HEK293 (cell line): ENCODE data around the gene SYNGR1.

ENCODE experiments used
- CTCF ChIA-PET: fragments of 350-600 bp; formaldehyde crosslinking; extraction: SDS; loops from one replicate; lab custom pipeline; 2021; ENCODE audit warnings: antibody characterized with exemption; lab: Yijun Ruan, JAX
- POLR2A ChIA-PET: fragments of 300-600 bp; formaldehyde crosslinking; extraction: SDS; loops from one replicate; lab custom pipeline; 2020; ENCODE audit warnings: antibody characterized with exemption, inconsistent platforms; lab: Yijun Ruan, JAX
- H3K27ac ChIP-seq: fragments of 200-500 bp; sonication (Bioruptor generic); 2 replicates; pipeline ENCODE4 v1.5.1; 2014; ENCODE audit warnings: low read depth, low read length, control low read depth, inconsistent platforms; ENCODE audit errors: extremely low read depth
- H3K36me3 ChIP-seq, 2 experiments: fragments of 200-500 bp in 1 of 2; sonication (Bioruptor generic) in 1 of 2; 1 replicate in 1 of 2; 2 replicates in 1 of 2; pipeline ENCODE4 v1.5.1; 2014 to 2017; ENCODE audit warnings: inconsistent platforms in 2 of 2, low read length in 2 of 2; ENCODE audit not compliant: control insufficient read depth in 2 of 2, insufficient read depth in 1 of 2
- H3K4me1 ChIP-seq: fragments of 200-500 bp; sonication (Bioruptor generic); 2 replicates; pipeline ENCODE4 v1.5.1; 2014; ENCODE audit warnings: mild to moderate bottlenecking, low read length, inconsistent platforms; ENCODE audit not compliant: control insufficient read depth, insufficient read depth
- H3K4me3 ChIP-seq: 2 replicates; pipeline ENCODE4 v1.5.1; 2011; ENCODE audit warnings: low read depth, mild to moderate bottlenecking, control low read depth, low read length, moderate library complexity
- H3K9me3 ChIP-seq: fragments of 200-500 bp; sonication (Bioruptor generic); 2 replicates; pipeline ENCODE4 v1.5.1; 2014; ENCODE audit warnings: low read depth, low read length, inconsistent platforms; ENCODE audit not compliant: control insufficient read depth, insufficient read depth
- REPIN1 ChIP-seq: fragments of 450-650 bp; formaldehyde crosslinking; IDR thresholded peaks from 2 replicates; pipeline ENCODE4 v1.5.1; 2017; ENCODE audit warnings: missing biosample characterization, missing genetic modification characterization, low read depth
- SALL2 ChIP-seq: fragments of 450-650 bp; formaldehyde crosslinking; IDR thresholded peaks from 2 replicates; pipeline ENCODE4 v1.5.0; 2017; ENCODE audit warnings: missing biosample characterization, mild to moderate bottlenecking, missing genetic modification characterization, borderline replicate concordance
- SETDB1 ChIP-seq: IDR thresholded peaks from one replicate; pipeline ENCODE4 v1.6.1; 2017; ENCODE audit warnings: mild to moderate bottlenecking, low read length, moderate library complexity, mixed read lengths; ENCODE audit not compliant: insufficient read length
- SP3 ChIP-seq: fragments of 450-650 bp; formaldehyde crosslinking; IDR thresholded peaks from 2 replicates; pipeline ENCODE4 v1.5.1; 2016; ENCODE audit warnings: missing biosample characterization, missing genetic modification characterization
- TRIM28 ChIP-seq: IDR thresholded peaks from 2 replicates; pipeline ENCODE4 v1.6.1; 2011; ENCODE audit warnings: low read length, control low read depth, borderline replicate concordance
- YY1 ChIP-seq: fragments of 450-650 bp; formaldehyde crosslinking; IDR thresholded peaks from 2 replicates; pipeline ENCODE4 v1.5.1; 2018; ENCODE audit warnings: missing biosample characterization, missing genetic modification characterization
- ZBTB1 ChIP-seq: fragments of 450-650 bp; formaldehyde crosslinking; IDR thresholded peaks from 2 replicates; pipeline ENCODE4 v1.5.1; 2016; ENCODE audit warnings: missing biosample characterization, missing genetic modification characterization
- ZFHX2 ChIP-seq: fragments of 450-650 bp; formaldehyde crosslinking; conservative IDR thresholded peaks from 2 replicates; pipeline ENCODE4 v1.5.1; 2016; ENCODE audit warnings: missing biosample characterization, missing genetic modification characterization
- ZFP69B ChIP-seq: fragments of 450-650 bp; formaldehyde crosslinking; IDR thresholded peaks from 2 replicates; pipeline ENCODE4 v1.5.1; 2016; ENCODE audit warnings: missing biosample characterization, missing genetic modification characterization
- ZNF221 ChIP-seq: fragments of 450-650 bp; formaldehyde crosslinking; IDR thresholded peaks from 2 replicates; pipeline ENCODE4 v1.5.1; 2017; ENCODE audit warnings: missing biosample characterization, missing genetic modification characterization, borderline replicate concordance
- ZNF391 ChIP-seq: fragments of 450-650 bp; formaldehyde crosslinking; IDR thresholded peaks from 2 replicates; pipeline ENCODE4 v1.5.1; 2016; ENCODE audit warnings: low read depth, missing biosample characterization, missing genetic modification characterization, borderline replicate concordance
- ZNF560 ChIP-seq: fragments of 450-650 bp; formaldehyde crosslinking; IDR thresholded peaks from 2 replicates; pipeline ENCODE4 v1.5.1; 2017; ENCODE audit warnings: missing biosample characterization, missing genetic modification characterization, borderline replicate concordance
- ZNF610 ChIP-seq: fragments of 450-650 bp; formaldehyde crosslinking; IDR thresholded peaks from 2 replicates; pipeline ENCODE4 v1.5.1; 2016; ENCODE audit warnings: missing biosample characterization, missing genetic modification characterization, borderline replicate concordance
- ZNF621 ChIP-seq: fragments of 450-650 bp; formaldehyde crosslinking; IDR thresholded peaks from 2 replicates; pipeline ENCODE4 v1.5.1; 2017; ENCODE audit warnings: missing biosample characterization, missing genetic modification characterization
- ZNF76 ChIP-seq: fragments of 450-650 bp; formaldehyde crosslinking; IDR thresholded peaks from 2 replicates; pipeline ENCODE4; 2016; ENCODE audit warnings: low read depth, missing biosample characterization, missing genetic modification characterization, borderline replicate concordance
- ZSCAN30 ChIP-seq: fragments of 450-650 bp; IDR thresholded peaks from 2 replicates; pipeline ENCODE4 v1.5.1; 2018; ENCODE audit warnings: missing biosample characterization, mild to moderate bottlenecking, missing genetic modification characterization, moderate library complexity
- TF ChIP-seq, protein P1 (sequence below): fragments of 450-650 bp; formaldehyde crosslinking; IDR thresholded peaks from 2 replicates; pipeline ENCODE4 v1.5.1; 2017; ENCODE audit warnings: missing biosample characterization, mild to moderate bottlenecking, missing genetic modification characterization, moderate library complexity
- TF ChIP-seq, protein P2 (sequence below): fragments of 450-650 bp; formaldehyde crosslinking; IDR thresholded peaks from 2 replicates; pipeline ENCODE4 v1.5.1; 2016; ENCODE audit warnings: missing biosample characterization, missing genetic modification characterization
- TF ChIP-seq, protein P3 (sequence below): fragments of 450-650 bp; formaldehyde crosslinking; IDR thresholded peaks from 2 replicates; pipeline ENCODE4 v1.5.1; 2016; ENCODE audit warnings: missing biosample characterization, missing genetic modification characterization
- TF ChIP-seq, protein P4 (sequence below): fragments of 450-650 bp; formaldehyde crosslinking; IDR thresholded peaks from 2 replicates; pipeline ENCODE4 v1.5.1; 2016; ENCODE audit warnings: missing biosample characterization, missing genetic modification characterization
- TF ChIP-seq, protein P5 (sequence below): fragments of 450-650 bp; formaldehyde crosslinking; IDR thresholded peaks from 2 replicates; pipeline ENCODE4 v1.5.1; 2016; ENCODE audit warnings: missing biosample characterization, missing genetic modification characterization
- TF ChIP-seq, protein P6 (sequence below): fragments of 450-650 bp; formaldehyde crosslinking; IDR thresholded peaks from 2 replicates; pipeline ENCODE4 v1.5.1; 2016; ENCODE audit warnings: missing biosample characterization, missing genetic modification characterization

SYNGR1 gene

DNA sequence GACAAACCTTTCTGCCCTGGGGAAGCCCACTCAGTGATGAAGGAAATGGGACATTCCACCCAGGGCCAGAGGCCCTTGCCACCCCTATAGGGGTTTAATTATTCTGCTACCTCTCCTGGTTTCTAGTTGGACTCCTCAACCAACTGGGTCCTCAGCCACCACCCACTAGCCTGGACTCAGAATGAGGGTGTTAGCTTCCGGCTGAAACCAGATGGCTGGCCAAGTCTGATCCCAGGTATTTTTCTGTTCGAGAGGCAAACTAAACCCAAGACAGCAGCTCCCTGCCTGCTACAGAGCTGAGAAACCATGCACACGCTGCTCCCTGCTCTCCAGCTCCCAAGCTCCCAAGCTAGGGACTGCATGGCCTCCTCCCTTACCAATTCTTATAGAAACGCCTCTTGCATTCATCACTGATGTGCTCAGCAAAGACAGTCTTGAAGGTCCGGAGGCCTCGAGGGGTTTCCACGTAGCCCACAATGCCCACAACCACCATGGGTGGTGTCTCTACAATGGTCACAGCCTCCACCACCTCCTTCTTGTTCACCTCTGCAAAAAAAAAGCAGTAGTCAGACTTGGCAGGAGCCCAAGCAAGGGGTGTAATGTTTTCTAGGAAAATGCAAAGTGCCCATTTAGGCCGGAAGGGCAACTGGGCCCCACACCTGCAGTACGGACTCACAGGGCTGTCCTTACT is 32.6 kb upstream of the SYNGR1 start:
- Histone ChIP-seq H3K36me3 (peaks cover 25 to 69% of the 10 kb centered on the region in 2 experiments), H3K4me1 (0 out of 2 replicates have a peak, but pooled peaks cover 4% of the 10 kb centered on the region), H3K27ac (peak overlapping the region; percentile 99), H3K9me3 (no peaks in the 10 kb centered on the region), H3K4me3 (peak overlapping the region; percentile 73)
- ChIA-PET CTCF (interaction anchor here (0.6 to 7.9 kb wide), 26 partner anchors 8 to 551 kb away, joined by 3 to 98 read pairs (median 6); partner anchors contain the start of gene PDGFB), POLR2A (interaction anchor here (0.5 to 7.3 kb wide), 19 partner anchors 7 to 208 kb away, joined by 3 to 119 read pairs (median 10); partner anchors contain the start of genes ATF4, CBX7, PDGFB and TAB1)
- TF ChIP-seq YY1 (tag by site-specific recombination) (no peak), SP3 (no peak), ZNF560 (tag by site-specific recombination) (no peak), REPIN1 (tag by site-specific recombination) (no peak), ZNF221 (tag by site-specific recombination) (no peak), ZNF76 (peak; percentile 51; the same call in 1 of the 2 replicates), ZBTB1 (no peak), ZNF391 (no peak), ZNF621 (no peak), ZFHX2 (0 out of 2 replicates have a peak, but pooled peaks have one; percentile 29), SALL2 (tag by site-specific recombination) (no peak), ZNF610 (no peak), ZFP69B (tag by site-specific recombination) (peak; percentile 92), TRIM28 (no peak), ZSCAN30 (tag by site-specific recombination) (no peak), SETDB1 (no peak)
- TF ChIP-seq, protein P1, sequence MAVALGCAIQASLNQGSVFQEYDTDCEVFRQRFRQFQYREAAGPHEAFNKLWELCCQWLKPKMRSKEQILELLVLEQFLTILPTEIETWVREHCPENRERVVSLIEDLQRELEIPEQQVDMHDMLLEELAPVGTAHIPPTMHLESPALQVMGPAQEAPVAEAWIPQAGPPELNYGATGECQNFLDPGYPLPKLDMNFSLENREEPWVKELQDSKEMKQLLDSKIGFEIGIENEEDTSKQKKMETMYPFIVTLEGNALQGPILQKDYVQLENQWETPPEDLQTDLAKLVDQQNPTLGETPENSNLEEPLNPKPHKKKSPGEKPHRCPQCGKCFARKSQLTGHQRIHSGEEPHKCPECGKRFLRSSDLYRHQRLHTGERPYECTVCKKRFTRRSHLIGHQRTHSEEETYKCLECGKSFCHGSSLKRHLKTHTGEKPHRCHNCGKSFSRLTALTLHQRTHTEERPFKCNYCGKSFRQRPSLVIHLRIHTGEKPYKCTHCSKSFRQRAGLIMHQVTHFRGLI (tag by site-specific recombination) = no peak
- TF ChIP-seq, protein P2, sequence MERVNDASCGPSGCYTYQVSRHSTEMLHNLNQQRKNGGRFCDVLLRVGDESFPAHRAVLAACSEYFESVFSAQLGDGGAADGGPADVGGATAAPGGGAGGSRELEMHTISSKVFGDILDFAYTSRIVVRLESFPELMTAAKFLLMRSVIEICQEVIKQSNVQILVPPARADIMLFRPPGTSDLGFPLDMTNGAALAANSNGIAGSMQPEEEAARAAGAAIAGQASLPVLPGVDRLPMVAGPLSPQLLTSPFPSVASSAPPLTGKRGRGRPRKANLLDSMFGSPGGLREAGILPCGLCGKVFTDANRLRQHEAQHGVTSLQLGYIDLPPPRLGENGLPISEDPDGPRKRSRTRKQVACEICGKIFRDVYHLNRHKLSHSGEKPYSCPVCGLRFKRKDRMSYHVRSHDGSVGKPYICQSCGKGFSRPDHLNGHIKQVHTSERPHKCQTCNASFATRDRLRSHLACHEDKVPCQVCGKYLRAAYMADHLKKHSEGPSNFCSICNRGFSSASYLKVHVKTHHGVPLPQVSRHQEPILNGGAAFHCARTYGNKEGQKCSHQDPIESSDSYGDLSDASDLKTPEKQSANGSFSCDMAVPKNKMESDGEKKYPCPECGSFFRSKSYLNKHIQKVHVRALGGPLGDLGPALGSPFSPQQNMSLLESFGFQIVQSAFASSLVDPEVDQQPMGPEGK = no peak
- TF ChIP-seq, protein P3, sequence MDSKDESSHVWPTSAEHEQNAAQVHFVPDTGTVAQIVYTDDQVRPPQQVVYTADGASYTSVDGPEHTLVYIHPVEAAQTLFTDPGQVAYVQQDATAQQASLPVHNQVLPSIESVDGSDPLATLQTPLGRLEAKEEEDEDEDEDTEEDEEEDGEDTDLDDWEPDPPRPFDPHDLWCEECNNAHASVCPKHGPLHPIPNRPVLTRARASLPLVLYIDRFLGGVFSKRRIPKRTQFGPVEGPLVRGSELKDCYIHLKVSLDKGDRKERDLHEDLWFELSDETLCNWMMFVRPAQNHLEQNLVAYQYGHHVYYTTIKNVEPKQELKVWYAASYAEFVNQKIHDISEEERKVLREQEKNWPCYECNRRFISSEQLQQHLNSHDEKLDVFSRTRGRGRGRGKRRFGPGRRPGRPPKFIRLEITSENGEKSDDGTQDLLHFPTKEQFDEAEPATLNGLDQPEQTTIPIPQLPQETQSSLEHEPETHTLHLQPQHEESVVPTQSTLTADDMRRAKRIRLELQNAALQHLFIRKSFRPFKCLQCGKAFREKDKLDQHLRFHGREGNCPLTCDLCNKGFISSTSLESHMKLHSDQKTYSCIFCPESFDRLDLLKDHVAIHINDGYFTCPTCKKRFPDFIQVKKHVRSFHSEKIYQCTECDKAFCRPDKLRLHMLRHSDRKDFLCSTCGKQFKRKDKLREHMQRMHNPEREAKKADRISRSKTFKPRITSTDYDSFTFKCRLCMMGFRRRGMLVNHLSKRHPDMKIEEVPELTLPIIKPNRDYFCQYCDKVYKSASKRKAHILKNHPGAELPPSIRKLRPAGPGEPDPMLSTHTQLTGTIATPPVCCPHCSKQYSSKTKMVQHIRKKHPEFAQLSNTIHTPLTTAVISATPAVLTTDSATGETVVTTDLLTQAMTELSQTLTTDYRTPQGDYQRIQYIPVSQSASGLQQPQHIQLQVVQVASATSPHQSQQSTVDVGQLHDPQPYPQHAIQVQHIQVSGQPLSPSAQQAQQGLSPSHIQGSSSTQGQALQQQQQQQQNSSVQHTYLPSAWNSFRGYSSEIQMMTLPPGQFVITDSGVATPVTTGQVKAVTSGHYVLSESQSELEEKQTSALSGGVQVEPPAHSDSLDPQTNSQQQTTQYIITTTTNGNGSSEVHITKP = peak; percentile 19
- TF ChIP-seq, protein P4, sequence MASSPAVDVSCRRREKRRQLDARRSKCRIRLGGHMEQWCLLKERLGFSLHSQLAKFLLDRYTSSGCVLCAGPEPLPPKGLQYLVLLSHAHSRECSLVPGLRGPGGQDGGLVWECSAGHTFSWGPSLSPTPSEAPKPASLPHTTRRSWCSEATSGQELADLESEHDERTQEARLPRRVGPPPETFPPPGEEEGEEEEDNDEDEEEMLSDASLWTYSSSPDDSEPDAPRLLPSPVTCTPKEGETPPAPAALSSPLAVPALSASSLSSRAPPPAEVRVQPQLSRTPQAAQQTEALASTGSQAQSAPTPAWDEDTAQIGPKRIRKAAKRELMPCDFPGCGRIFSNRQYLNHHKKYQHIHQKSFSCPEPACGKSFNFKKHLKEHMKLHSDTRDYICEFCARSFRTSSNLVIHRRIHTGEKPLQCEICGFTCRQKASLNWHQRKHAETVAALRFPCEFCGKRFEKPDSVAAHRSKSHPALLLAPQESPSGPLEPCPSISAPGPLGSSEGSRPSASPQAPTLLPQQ = peak; percentile 97
- TF ChIP-seq, protein P5, sequence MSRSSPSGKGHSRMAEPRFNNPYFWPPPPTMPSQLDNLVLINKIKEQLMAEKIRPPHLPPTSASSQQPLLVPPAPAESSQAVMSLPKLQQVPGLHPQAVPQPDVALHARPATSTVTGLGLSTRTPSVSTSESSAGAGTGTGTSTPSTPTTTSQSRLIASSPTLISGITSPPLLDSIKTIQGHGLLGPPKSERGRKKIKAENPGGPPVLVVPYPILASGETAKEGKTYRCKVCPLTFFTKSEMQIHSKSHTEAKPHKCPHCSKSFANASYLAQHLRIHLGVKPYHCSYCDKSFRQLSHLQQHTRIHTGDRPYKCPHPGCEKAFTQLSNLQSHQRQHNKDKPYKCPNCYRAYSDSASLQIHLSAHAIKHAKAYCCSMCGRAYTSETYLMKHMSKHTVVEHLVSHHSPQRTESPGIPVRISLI (tag by site-specific recombination) = no peak
- TF ChIP-seq, protein P6, sequence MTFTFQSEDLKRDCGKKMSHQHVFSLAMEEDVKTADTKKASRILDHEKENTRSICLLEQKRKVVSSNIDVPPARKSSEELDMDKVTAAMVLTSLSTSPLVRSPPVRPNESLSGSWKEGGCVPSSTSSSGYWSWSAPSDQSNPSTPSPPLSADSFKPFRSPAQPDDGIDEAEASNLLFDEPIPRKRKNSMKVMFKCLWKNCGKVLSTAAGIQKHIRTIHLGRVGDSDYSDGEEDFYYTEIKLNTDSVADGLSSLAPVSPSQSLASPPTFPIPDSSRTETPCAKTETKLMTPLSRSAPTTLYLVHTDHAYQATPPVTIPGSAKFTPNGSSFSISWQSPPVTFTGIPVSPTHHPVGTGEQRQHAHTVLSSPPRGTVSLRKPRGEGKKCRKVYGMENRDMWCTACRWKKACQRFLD (tag by site-specific recombination) = no peak
